Inflammatory macrophage (primary cell): ENCODE results near the gene DDX25.

Experiments used
- DNase-seq, 2 donors: peaks; one replicate each; pipeline ENCODE4 v3.0.0-alpha.2; 2020 to 2022

Gene DDX25

GRCh38 chr11:125935618-125936199 lies 31.4 kb downstream of the DDX25 start:
- DNase-seq = no peak

GRCh38 chr11:125938418-125938817 lies 34.1 kb downstream of the DDX25 start:
- no peak for DNase-seq

GRCh38 chr11:125939081-125939521 lies 34.8 kb downstream of the DDX25 start:
- no peak for DNase-seq

- no peak for DNase-seq
Measured at GRCh38 chr11:125940145-125940544, 35.8 kb downstream of the DDX25 start.

- no peak for DNase-seq
Measured at GRCh38 chr11:125941267-125941618, 36.9 kb downstream of the DDX25 start.

- no peak for DNase-seq
Measured at GRCh38 chr11:125941619-125942611, 37.6 kb downstream of the DDX25 start.

- DNase-seq = no peak
Measured at GRCh38 chr11:125942771-125943428, 38.6 kb downstream of the DDX25 start.

- DNase-seq = no peak
Measured at GRCh38 chr11:125943661-125944349, 39.5 kb downstream of the DDX25 start.

- no peak for DNase-seq
Measured at GRCh38 chr11:125944350-125945010, 40.2 kb downstream of the DDX25 start.

- DNase-seq = no peak
Measured at GRCh38 chr11:125945011-125945796, 40.9 kb downstream of the DDX25 start.

- no peak for DNase-seq
Measured at GRCh38 chr11:125945797-125946520, 41.7 kb downstream of the DDX25 start, which contains the start of gene VSIG10L2. VSIG10L2 (plus strand) TSS chr11:125946044; CDS start chr11:125946056, 12 bp downstream.

GRCh38 chr11:125946712-125947418 lies 42.6 kb downstream of the DDX25 start:
- no peak for DNase-seq

GRCh38 chr11:125947419-125948277 lies 43.3 kb downstream of the DDX25 start:
- no peak for DNase-seq

GRCh38 chr11:125948278-125949051 lies 44.2 kb downstream of the DDX25 start:
- no peak for DNase-seq

GRCh38 chr11:125949271-125950177 lies 45.2 kb downstream of the DDX25 start:
- DNase-seq = no peak

GRCh38 chr11:125950178-125950490 lies 45.8 kb downstream of the DDX25 start:
- no peak for DNase-seq
